Naive B cell (primary cell): Measurements from ENCODE around the gene TIGD1. TPM values are rescaled to one million over a fixed set of nuclear protein-coding genes. Genes with fewer than 3 reads are reported as not detected.

ENCODE experiments used
- ATAC-seq, 2 donors: fragments of 150-1000 bp; cut with Tn5 transposase; 2 replicates each; pipeline ENCODE4 v1.10.0; 2021; ENCODE audit warnings: low read depth in 2 of 2, mild to moderate bottlenecking in 2 of 2, moderate library complexity in 2 of 2
- DNase-seq: peaks from one replicate; pipeline ENCODE4 v3.0.0; 2022
- H3K27ac Mint-ChIP-seq, 6 donors: one replicate each; pipeline ENCODE4 v1.8.0; 2020 to 2022; ENCODE audit warnings: mild to moderate bottlenecking in 6 of 6, mixed read lengths in 6 of 6, moderate library complexity in 5 of 6, inconsistent platforms in 2 of 6
- H3K27me3 Mint-ChIP-seq, 3 donors: one replicate each; pipeline ENCODE4 v1.8.0; 2021 to 2022; ENCODE audit warnings: mixed read lengths in 3 of 3, mild to moderate bottlenecking in 1 of 3
- H3K36me3 Mint-ChIP-seq, 2 donors: one replicate each; pipeline ENCODE4 v1.8.0; 2020 to 2022; ENCODE audit warnings: mixed read lengths in 2 of 2, inconsistent platforms in 1 of 2, mild to moderate bottlenecking in 1 of 2
- H3K4me1 Mint-ChIP-seq, 3 donors: one replicate each; pipeline ENCODE4 v1.8.0; 2020 to 2022; ENCODE audit warnings: mixed read lengths in 3 of 3, inconsistent platforms in 1 of 3, mild to moderate bottlenecking in 1 of 3, moderate library complexity in 1 of 3
- H3K4me3 Mint-ChIP-seq, 8 donors: one replicate each; pipeline ENCODE4 v1.8.0; 2020 to 2022; ENCODE audit warnings: mild to moderate bottlenecking in 8 of 8, mixed read lengths in 8 of 8, moderate library complexity in 8 of 8, inconsistent platforms in 2 of 8
- H3K9me3 Mint-ChIP-seq, 7 donors: one replicate each; pipeline ENCODE4 v1.8.0; 2020 to 2022; ENCODE audit warnings: mixed read lengths in 7 of 7, mild to moderate bottlenecking in 5 of 7, inconsistent platforms in 2 of 7, moderate library complexity in 1 of 7
- polyA plus RNA-seq, 6 donors: library from polyadenylated mRNA; unstranded; fragments of 300-500 nt; fragmentation: Illumina TruSeq; gene quantifications; one replicate each; pipeline ENCODE4 v1.2.3, GENCODE V29; 2021; ENCODE audit warnings: low read depth in 6 of 6

Gene TIGD1
- polyA plus RNA-seq, 6 donors from 2014 or later, result 2.6 to 9.2 (median 7.9) TPM

GRCh38 chr2:232521959-232522622 lies 28.3 kb downstream of the TIGD1 start:
- DNase-seq (peak; percentile 66), ATAC-seq (peak; percentile 73 to 75)
- Mint-ChIP-seq H3K9me3 (no peaks in the 10 kb centered on the region), H3K27me3 (peaks cover 26 to 71% (median 64%) of the 10 kb centered on the region in 3 donors), H3K4me1 (peaks cover 11 to 22% (median 20%) of the 10 kb centered on the region in 3 donors), H3K27ac (no peak overlapping the region), H3K4me3 (peak overlapping the region in 4 of 8 donors; percentile 57 to 83 (median 69)), H3K36me3 (no peaks in the 10 kb centered on the region)

- peak overlapping the region in 5 of 8 donors; percentile 43 to 89 (median 79) for H3K4me3 Mint-ChIP-seq
- no peaks in the 10 kb centered on the region for H3K36me3 Mint-ChIP-seq
- H3K9me3 Mint-ChIP-seq, result no peaks in the 10 kb centered on the region
- no peak overlapping the region for H3K27ac Mint-ChIP-seq
- peaks cover 22 to 67% (median 62%) of the 10 kb centered on the region in 3 donors for H3K27me3 Mint-ChIP-seq
- peaks cover 11 to 22% (median 21%) of the 10 kb centered on the region in 3 donors for H3K4me1 Mint-ChIP-seq
- ATAC-seq (no peak), DNase-seq (no peak)
Observed at GRCh38 chr2:232521098-232521497, 29.3 kb downstream of the TIGD1 start.

GRCh38 chr2:232520489-232520888 lies 29.9 kb downstream of the TIGD1 start:
- Mint-ChIP-seq H3K27me3 (peaks cover 26 to 65% (median 62%) of the 10 kb centered on the region in 3 donors), H3K4me1 (peaks cover 11 to 22% (median 21%) of the 10 kb centered on the region in 3 donors), H3K4me3 (peak overlapping the region in 3 of 8 donors; percentile 41 to 81 (median 41)), H3K9me3 (no peaks in the 10 kb centered on the region), H3K27ac (no peak overlapping the region), H3K36me3 (no peaks in the 10 kb centered on the region)
- ATAC-seq, result no peak
- DNase-seq, result no peak

- H3K27me3 Mint-ChIP-seq, result peaks cover 27 to 68% (median 63%) of the 10 kb centered on the region in 3 donors
Observed at GRCh38 chr2:232519581-232520438, 30.5 kb downstream of the TIGD1 start, which contains the start of gene PRSS56. TSS of gene PRSS56 (plus strand) at chr2:232520388. CDS start at chr2:232520599, 211 bp downstream.

GRCh38 chr2:232518844-232519243 lies 31.5 kb downstream of the TIGD1 start:
- no peaks in the 10 kb centered on the region for H3K9me3 Mint-ChIP-seq

More at GRCh38 chr2:232519581-232520438, 30.5 kb downstream of the TIGD1 start, which contains the start of gene PRSS56:
- Mint-ChIP-seq H3K27ac (no peak within 1 kb of the TSS), H3K36me3 (no peaks in the 10 kb centered on the region), H3K4me1 (peaks cover 11 to 22% (median 21%) of the 10 kb centered on the region in 3 donors), H3K9me3 (no peaks in the 10 kb centered on the region), H3K4me3 (peak within 1 kb of the TSS in 3 of 8 donors; percentile 41 to 89 (median 81))
- ATAC-seq (no peak), DNase-seq (no peak)

GRCh38 chr2:232516551-232516950 lies 33.8 kb downstream of the TIGD1 start:
- Mint-ChIP-seq H3K27ac (no peak overlapping the region), H3K4me1 (peaks cover 2 to 6% (median 4%) of the 10 kb centered on the region in 3 donors), H3K27me3 (peaks cover 27 to 76% (median 68%) of the 10 kb centered on the region in 3 donors), H3K36me3 (no peaks in the 10 kb centered on the region), H3K9me3 (no peaks in the 10 kb centered on the region), H3K4me3 (no peak overlapping the region)
- no peak for DNase-seq
- no peak for ATAC-seq

More at GRCh38 chr2:232518844-232519243, 31.5 kb downstream of the TIGD1 start:
- no peak for DNase-seq
- Mint-ChIP-seq H3K27me3 (peaks cover 27 to 70% (median 61%) of the 10 kb centered on the region in 3 donors), H3K4me3 (no peak overlapping the region), H3K27ac (no peak overlapping the region), H3K36me3 (no peaks in the 10 kb centered on the region), H3K4me1 (peaks cover 7 to 16% (median 16%) of the 10 kb centered on the region in 3 donors)
- no peak for ATAC-seq

- Mint-ChIP-seq H3K4me1 (peaks cover 0 to 3% (median 0%) of the 10 kb centered on the region in 3 donors), H3K4me3 (no peak overlapping the region), H3K36me3 (no peaks in the 10 kb centered on the region), H3K27me3 (peaks cover 27 to 69% (median 68%) of the 10 kb centered on the region in 3 donors), H3K9me3 (no peaks in the 10 kb centered on the region), H3K27ac (no peak overlapping the region)
- DNase-seq (no peak), ATAC-seq (no peak)
Observed at GRCh38 chr2:232515639-232516038, 34.7 kb downstream of the TIGD1 start.

GRCh38 chr2:232513353-232513752 lies 37.0 kb downstream of the TIGD1 start:
- H3K27ac Mint-ChIP-seq, result no peak overlapping the region
- H3K27me3 Mint-ChIP-seq, result peaks cover 33 to 61% (median 60%) of the 10 kb centered on the region in 3 donors
- no peak for ATAC-seq
- H3K9me3 Mint-ChIP-seq, result peaks cover 0 to 6% (median 2%) of the 10 kb centered on the region in 7 donors
- no peak overlapping the region for H3K4me3 Mint-ChIP-seq
- peaks cover 0 to 7% (median 0%) of the 10 kb centered on the region in 3 donors for H3K4me1 Mint-ChIP-seq
- no peak for DNase-seq
- H3K36me3 Mint-ChIP-seq, result no peaks in the 10 kb centered on the region

- peaks cover 0 to 6% (median 2%) of the 10 kb centered on the region in 7 donors for H3K9me3 Mint-ChIP-seq
- peaks cover 27 to 56% (median 55%) of the 10 kb centered on the region in 3 donors for H3K27me3 Mint-ChIP-seq
- H3K36me3 Mint-ChIP-seq, result no peaks in the 10 kb centered on the region
- H3K4me3 Mint-ChIP-seq, result no peak overlapping the region
- ATAC-seq (no peak), DNase-seq (no peak)
- H3K4me1 Mint-ChIP-seq, result peaks cover 0 to 7% (median 0%) of the 10 kb centered on the region in 3 donors
- no peak overlapping the region for H3K27ac Mint-ChIP-seq
Observed at GRCh38 chr2:232512602-232513001, 37.8 kb downstream of the TIGD1 start.

- peaks cover 32 to 58% (median 56%) of the 10 kb centered on the region in 3 donors for H3K27me3 Mint-ChIP-seq
- H3K4me3 Mint-ChIP-seq, result peak overlapping the region in 1 of 8 donors; percentile 50
- H3K4me1 Mint-ChIP-seq, result peaks cover 0 to 4% (median 0%) of the 10 kb centered on the region in 3 donors
- peaks cover 0 to 6% (median 2%) of the 10 kb centered on the region in 7 donors for H3K9me3 Mint-ChIP-seq
- H3K27ac Mint-ChIP-seq, result no peak overlapping the region
- no peaks in the 10 kb centered on the region for H3K36me3 Mint-ChIP-seq
- ATAC-seq, result no peak
- DNase-seq, result no peak
Observed at GRCh38 chr2:232511336-232511890, 38.9 kb downstream of the TIGD1 start.

- Mint-ChIP-seq H3K27ac (no peak overlapping the region), H3K9me3 (peaks cover 0 to 6% (median 2%) of the 10 kb centered on the region in 7 donors), H3K27me3 (peaks cover 35 to 75% (median 63%) of the 10 kb centered on the region in 3 donors), H3K4me3 (peak overlapping the region in 1 of 8 donors; percentile 22), H3K4me1 (peaks cover 3 to 8% (median 4%) of the 10 kb centered on the region in 3 donors), H3K36me3 (no peaks in the 10 kb centered on the region)
- ATAC-seq (no peak), DNase-seq (no peak)
Observed at GRCh38 chr2:232508251-232508650, 42.1 kb downstream of the TIGD1 start.

- DNase-seq, result no peak
- Mint-ChIP-seq H3K27ac (peak overlapping the region in 1 of 6 donors; percentile 24), H3K36me3 (no peaks in the 10 kb centered on the region), H3K4me1 (peaks cover 7 to 14% (median 8%) of the 10 kb centered on the region in 3 donors), H3K4me3 (no peak overlapping the region), H3K9me3 (peaks cover 0 to 6% (median 2%) of the 10 kb centered on the region in 7 donors), H3K27me3 (peaks cover 34 to 76% (median 63%) of the 10 kb centered on the region in 3 donors)
- no peak for ATAC-seq
Observed at GRCh38 chr2:232506709-232507108, 43.6 kb downstream of the TIGD1 start.

- H3K4me1 Mint-ChIP-seq, result peaks cover 7 to 14% (median 8%) of the 10 kb centered on the region in 3 donors
- H3K9me3 Mint-ChIP-seq, result peaks cover 0 to 6% (median 2%) of the 10 kb centered on the region in 7 donors
- no peak for DNase-seq
- no peaks in the 10 kb centered on the region for H3K36me3 Mint-ChIP-seq
- H3K4me3 Mint-ChIP-seq, result no peak overlapping the region
- H3K27me3 Mint-ChIP-seq, result peaks cover 34 to 76% (median 71%) of the 10 kb centered on the region in 3 donors
- ATAC-seq, result no peak
- H3K27ac Mint-ChIP-seq, result peak overlapping the region in 1 of 6 donors; percentile 9
Observed at GRCh38 chr2:232505856-232506255, 44.5 kb downstream of the TIGD1 start.
